K562 (cell line): ENCODE measurements around the gene KRT71. TPM values are rescaled to one million over a fixed set of nuclear protein-coding genes. Genes with fewer than 3 reads are reported as not detected.

Experiments used
- ARID2 ChIP-seq: fragments of 450-650 bp; IDR thresholded peaks from 2 replicates; pipeline ENCODE4 v1.6.1; 2017; ENCODE audit warnings: antibody characterized with exemption, mild to moderate bottlenecking
- CTCF ChIP-seq, 3 experiments: IDR thresholded peaks in 2 of 3; conservative IDR thresholded peaks in 1 of 3; 2 replicates each; pipeline ENCODE4 v1.5.1; 2011 to 2012; ENCODE audit warnings: low read length in 3 of 3, mild to moderate bottlenecking in 3 of 3, control low read depth in 2 of 3, improper control_type of control experiment in 1 of 3, inconsistent platforms in 1 of 3, low read depth in 1 of 3, mixed read lengths in 1 of 3, moderate library complexity in 1 of 3; ENCODE audit not compliant: insufficient read depth in 2 of 3
- DMBX1 ChIP-seq: fragments of 250-450 bp; sonication (Bioruptor Pico); IDR thresholded peaks from 2 replicates; pipeline ENCODE4 v1.8.0; 2022; ENCODE audit warnings: inconsistent platforms, mild to moderate bottlenecking, moderate library complexity, borderline replicate concordance
- EP400 ChIP-seq: fragments of 450-650 bp; IDR thresholded peaks from 2 replicates; pipeline ENCODE4 v1.6.1; 2017; ENCODE audit warnings: antibody characterized with exemption, mild to moderate bottlenecking, moderate library complexity
- GMEB1 ChIP-seq: fragments of 250-450 bp; sonication (Bioruptor Pico); IDR thresholded peaks from 2 replicates; pipeline ENCODE4 v1.4.0; 2020; ENCODE audit warnings: mild to moderate bottlenecking
- NCOA2 ChIP-seq, 2 experiments: fragments of 450-650 bp; IDR thresholded peaks; 2 replicates each; pipeline ENCODE4 v1.6.1; 2018; ENCODE audit warnings: mild to moderate bottlenecking in 2 of 2, moderate library complexity in 1 of 2; ENCODE audit not compliant: partially characterized antibody in 2 of 2
- RAD21 ChIP-seq, 2 experiments: fragments of 250-450 bp in 1 of 2; fragments of 450-650 bp in 1 of 2; sonication (Bioruptor Pico) in 1 of 2; formaldehyde crosslinking in 1 of 2; IDR thresholded peaks in 1 of 2; conservative IDR thresholded peaks in 1 of 2; 2 replicates each; pipeline versions ENCODE4 v1.4.0 to v1.8.0; 2020 to 2022; ENCODE audit warnings: mild to moderate bottlenecking in 2 of 2, moderate library complexity in 1 of 2
- REST ChIP-seq, 2 experiments: fragments of 450-650 bp; formaldehyde crosslinking in 1 of 2; IDR thresholded peaks; 2 replicates each; pipeline versions ENCODE4 v1.4.0 to v1.6.1; 2014 to 2020; ENCODE audit warnings: mild to moderate bottlenecking in 2 of 2, borderline replicate concordance in 1 of 2, low read depth in 1 of 2
- STAT6 ChIP-seq: sonication (generic); formaldehyde crosslinking; IDR thresholded peaks from 2 replicates; pipeline ENCODE4 v1.8.1; 2023; ENCODE audit warnings: mild to moderate bottlenecking, missing genetic modification reagents
- ZFP36 ChIP-seq: fragments of 150-350 bp; IDR thresholded peaks from 2 replicates; pipeline ENCODE4 v1.6.1; 2018; ENCODE audit warnings: low read length, low read depth; ENCODE audit not compliant: partially characterized antibody
- ZKSCAN1 ChIP-seq: fragments of 150-350 bp; IDR thresholded peaks from 2 replicates; pipeline ENCODE4 v1.6.1; 2016; ENCODE audit warnings: low read depth, low read length
- ZNF23 ChIP-seq: fragments of 250-450 bp; sonication (Bioruptor Pico); IDR thresholded peaks from 2 replicates; pipeline ENCODE4 v1.4.0; 2020; ENCODE audit warnings: mild to moderate bottlenecking
- ZNF707 ChIP-seq: fragments of 250-450 bp; sonication (Bioruptor Pico); conservative IDR thresholded peaks from 2 replicates; pipeline ENCODE4 v1.8.0; 2022; ENCODE audit warnings: inconsistent platforms, mild to moderate bottlenecking, moderate library complexity
- polyA plus RNA-seq, 8 experiments: library from polyadenylated mRNA; depleted of rRNA in 4 of 8; stranded (reverse) in 5 of 8; unstranded in 3 of 8; fragments of >200 nt; fragmentation: Nextera tagmentation in 2 of 8; fragmentation: Illumina TruSeq in 1 of 8; extraction: Ambion mirVana in 2 of 8; extraction: Trizol in 1 of 8; gene quantifications; 2 replicates each; pipeline versions ENCODE4 v1.2.1 to v1.2.3, GENCODE V29; 2011 to 2014; ENCODE audit warnings: inconsistent platforms in 1 of 8, missing spikeins in 1 of 8
- total RNA-seq, 7 experiments: library from RNA; depleted of rRNA in 6 of 7; stranded (reverse); fragments of >200 nt in 6 of 7; fragmentation: Illumina TruSeq in 2 of 7; extraction: Trizol in 2 of 7; gene quantifications; 2 replicates each; pipeline versions ENCODE4 v1.2.1 to v1.2.3, GENCODE V29; 2011 to 2021; ENCODE audit warnings: low replicate concordance in 1 of 7

The KRT71 gene
- total and polyA plus RNA-seq, 9 of the 15 experiments (the other 6 are each of a cell fraction or from before 2014, with no cell fraction given): not detected

GRCh38 chr12:52582971-52583456 lies 30.1 kb upstream of the KRT71 start (continued):
- TF ChIP-seq REST (IDR thresholded peaks at IDR 0.05; ENCODE audit: borderline replicate concordance): peak; percentile 92
- TF ChIP-seq REST (CRISPR knock-in tag; IDR thresholded peaks at IDR 0.05; ENCODE audit: low read depth): no peak
- peak; percentile 32 for TF ChIP-seq ZFP36
- no peak for TF ChIP-seq ZKSCAN1
- TF ChIP-seq NCOA2 (IDR thresholded peaks at IDR 0.05; ENCODE audit: partially characterized antibody in 2 of 2): no peak
- TF ChIP-seq STAT6 (CRISPR knock-in tag): no peak
- TF ChIP-seq ARID2: peak; percentile 88
- no peak for TF ChIP-seq GMEB1 (CRISPR knock-in tag)
- TF ChIP-seq ZNF23 (CRISPR knock-in tag): no peak
- TF ChIP-seq EP400: no peak
- no peak for TF ChIP-seq DMBX1 (CRISPR knock-in tag)
- peak; percentile 95 to 98 for TF ChIP-seq RAD21 (CRISPR knock-in tag; conservative IDR thresholded peaks at IDR 0.05 in 1 of 2, IDR thresholded peaks at IDR 0.05 in 1 of 2)
- peak; percentile 84 to 94 (median 90) for TF ChIP-seq CTCF (IDR thresholded peaks at IDR 0.05 in 2 of 3, conservative IDR thresholded peaks at IDR 0.05 in 1 of 3; ENCODE audit: insufficient read depth in 2 of 3, low read depth in 1 of 3, low read length in 3 of 3)
- TF ChIP-seq ZNF707 (CRISPR knock-in tag): no peak
